Muscle layer of colon (tissue), 2 donors: ENCODE results near the gene RPS5.
"Not testable (repeated sequence)": the region's sequence is repeated elsewhere in the genome, so short reads cannot be mapped to it uniquely, and the experiment has no call there.

Source experiments
- H3K27ac ChIP-seq: one replicate; pipeline ENCODE4 v1.7.0; 2013; ENCODE audit warnings: low read depth, mild to moderate bottlenecking, low read length, moderate library complexity
- H3K27me3 ChIP-seq, 2 donors: one replicate each; pipeline ENCODE4 v1.7.0; 2013; ENCODE audit warnings: low read length in 2 of 2, mild to moderate bottlenecking in 2 of 2; ENCODE audit not compliant: insufficient read depth in 2 of 2, control insufficient read depth in 1 of 2
- H3K36me3 ChIP-seq: one replicate; pipeline ENCODE4 v1.7.0; 2013; ENCODE audit warnings: mild to moderate bottlenecking, low read length; ENCODE audit not compliant: insufficient read depth
- H3K4me1 ChIP-seq: one replicate; pipeline ENCODE4 v1.7.0; 2013; ENCODE audit warnings: mild to moderate bottlenecking, low read length; ENCODE audit not compliant: insufficient read depth
- H3K4me3 ChIP-seq, 2 donors: one replicate each; pipeline ENCODE4 v1.7.0; 2013; ENCODE audit warnings: low read length in 2 of 2, low read depth in 1 of 2, mild to moderate bottlenecking in 1 of 2, moderate library complexity in 1 of 2
- H3K9ac ChIP-seq: one replicate; pipeline ENCODE4 v1.7.0; 2013; ENCODE audit warnings: low read length
- H3K9me3 ChIP-seq: one replicate; pipeline ENCODE4 v1.7.0; 2013; ENCODE audit warnings: mild to moderate bottlenecking, low read length
- donor health status: abdominal sarcoma.
- donor health status: Adenocarcinoma of cecum.

Gene RPS5

DNA sequence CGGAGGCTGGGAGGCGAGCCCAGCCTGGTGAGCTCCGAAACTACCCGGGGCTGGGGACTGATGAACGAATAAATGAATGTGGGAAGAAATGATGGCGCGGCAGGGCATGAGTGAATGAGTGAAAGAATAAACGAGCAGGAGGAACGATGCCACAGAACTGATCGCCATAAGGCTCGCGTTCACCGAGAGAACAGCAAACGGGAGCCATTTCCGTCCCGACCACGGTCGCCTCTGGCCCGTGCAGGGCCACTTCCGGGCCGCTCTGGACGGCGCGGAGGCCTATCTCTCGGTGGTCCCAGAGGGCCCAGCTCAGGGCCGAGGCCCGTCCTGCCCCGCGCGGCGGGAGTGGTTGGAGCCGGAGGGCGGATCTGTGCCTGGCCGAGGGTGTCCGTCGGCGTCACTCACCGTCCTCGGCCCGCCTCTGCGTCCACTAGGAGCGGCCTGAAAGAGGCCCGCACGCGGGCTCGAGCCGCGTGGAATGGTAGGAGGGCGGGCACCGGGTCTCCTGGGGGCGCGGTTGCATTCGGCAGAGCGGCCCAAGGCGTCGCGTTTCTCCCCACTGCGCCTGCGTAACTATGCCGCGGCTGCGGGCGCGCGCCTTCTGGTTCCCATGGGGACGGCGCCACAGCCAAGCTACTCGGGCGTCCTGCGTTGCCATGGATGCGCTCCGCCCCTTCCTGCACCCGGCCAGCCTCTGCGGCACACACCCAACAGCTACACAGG lies 24.6 kb upstream of the RPS5 start, which contains the start of gene ZNF497:
TSS of gene ZNF497 (minus strand) at position 480 of the 723 bp plus-strand sequence. CDS start 5,116 bp downstream, outside the sequence.
- Histone ChIP-seq H3K4me1 (no peaks in the 10 kb centered on the region), H3K9ac (peak within 1 kb of the TSS; percentile 96), H3K27ac (peak within 1 kb of the TSS; percentile 59), H3K4me3 (peak within 1 kb of the TSS; percentile 83 to 99), H3K9me3 (no peaks in the 10 kb centered on the region), H3K27me3 (peaks cover 0 to 18% of the 10 kb centered on the region in 2 donors), H3K36me3 (no peaks in the 10 kb centered on the region)

DNA sequence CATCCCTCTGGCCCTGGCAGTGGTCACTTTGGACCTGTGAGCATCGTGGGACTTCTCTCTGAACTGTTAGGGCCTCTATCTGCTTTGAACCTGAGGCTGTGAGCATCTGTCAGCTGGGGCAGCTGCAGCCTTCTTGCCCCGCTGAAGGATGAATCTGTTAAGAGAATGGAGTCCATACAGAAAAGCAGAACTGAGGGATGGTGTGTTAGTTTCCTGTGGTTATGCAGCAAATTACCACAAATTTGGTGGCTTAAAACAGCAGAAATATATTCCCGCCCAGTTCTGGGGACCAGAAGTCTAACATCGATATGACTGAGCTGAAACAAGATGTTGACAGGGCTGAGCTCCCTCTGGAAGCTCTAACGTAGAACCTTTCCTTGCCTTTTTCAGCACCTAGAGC lies 22.9 kb upstream of the RPS5 start:
- no peak overlapping the region for H3K4me3 ChIP-seq
- H3K27ac ChIP-seq: no peak overlapping the region
- H3K4me1 ChIP-seq: no peaks in the 10 kb centered on the region
- H3K27me3 ChIP-seq: peaks cover 0 to 18% of the 10 kb centered on the region in 2 donors
- no peaks in the 10 kb centered on the region for H3K36me3 ChIP-seq
- H3K9ac ChIP-seq: no peak overlapping the region
- no peaks in the 10 kb centered on the region for H3K9me3 ChIP-seq

DNA sequence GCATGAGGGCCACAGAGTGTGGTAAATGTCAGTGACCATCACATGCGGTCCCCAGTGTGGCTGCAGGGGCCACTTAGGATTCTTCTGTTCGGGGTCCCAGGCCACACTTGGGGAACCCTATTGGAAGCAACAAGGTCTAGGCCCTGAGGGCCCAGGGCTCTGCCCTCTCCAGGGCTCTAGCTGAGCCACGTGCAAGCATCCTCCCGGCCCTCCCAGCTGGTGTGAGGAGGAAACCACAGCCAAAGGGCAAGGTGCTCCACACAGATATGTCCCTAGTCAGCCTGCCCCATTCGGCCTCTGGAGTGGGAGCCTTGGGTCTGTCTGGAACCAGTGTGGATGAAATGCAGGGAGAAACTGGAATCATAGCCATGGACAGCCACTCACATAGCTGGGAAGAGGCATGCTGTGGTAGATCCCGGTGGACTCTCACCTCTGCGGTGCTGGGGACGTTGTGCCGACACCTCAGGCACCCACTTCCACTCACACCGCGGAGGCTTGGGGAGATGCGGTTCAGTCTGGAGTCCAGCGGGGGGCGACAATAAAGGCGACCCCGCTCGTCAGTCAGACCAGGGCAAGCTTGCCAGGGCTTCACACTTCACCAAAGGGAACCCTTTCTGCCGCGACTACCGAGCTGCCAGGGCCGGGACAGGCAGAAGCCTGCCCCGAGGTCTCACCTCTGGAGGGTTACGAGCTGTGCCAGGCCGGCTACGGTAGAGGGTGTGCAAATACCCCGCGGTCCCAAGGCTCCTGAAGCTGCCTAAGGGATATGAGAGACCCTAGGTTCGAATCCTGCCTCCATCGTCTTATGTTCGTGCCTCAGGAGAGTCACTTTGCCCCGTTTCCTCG lies 20.3 kb upstream of the RPS5 start:
- Histone ChIP-seq H3K27ac (no peak overlapping the region), H3K36me3 (no peaks in the 10 kb centered on the region), H3K27me3 (peaks cover 0 to 18% of the 10 kb centered on the region in 2 donors), H3K4me1 (no peaks in the 10 kb centered on the region), H3K9ac (no peak overlapping the region), H3K9me3 (no peaks in the 10 kb centered on the region), H3K4me3 (no peak overlapping the region)

DNA sequence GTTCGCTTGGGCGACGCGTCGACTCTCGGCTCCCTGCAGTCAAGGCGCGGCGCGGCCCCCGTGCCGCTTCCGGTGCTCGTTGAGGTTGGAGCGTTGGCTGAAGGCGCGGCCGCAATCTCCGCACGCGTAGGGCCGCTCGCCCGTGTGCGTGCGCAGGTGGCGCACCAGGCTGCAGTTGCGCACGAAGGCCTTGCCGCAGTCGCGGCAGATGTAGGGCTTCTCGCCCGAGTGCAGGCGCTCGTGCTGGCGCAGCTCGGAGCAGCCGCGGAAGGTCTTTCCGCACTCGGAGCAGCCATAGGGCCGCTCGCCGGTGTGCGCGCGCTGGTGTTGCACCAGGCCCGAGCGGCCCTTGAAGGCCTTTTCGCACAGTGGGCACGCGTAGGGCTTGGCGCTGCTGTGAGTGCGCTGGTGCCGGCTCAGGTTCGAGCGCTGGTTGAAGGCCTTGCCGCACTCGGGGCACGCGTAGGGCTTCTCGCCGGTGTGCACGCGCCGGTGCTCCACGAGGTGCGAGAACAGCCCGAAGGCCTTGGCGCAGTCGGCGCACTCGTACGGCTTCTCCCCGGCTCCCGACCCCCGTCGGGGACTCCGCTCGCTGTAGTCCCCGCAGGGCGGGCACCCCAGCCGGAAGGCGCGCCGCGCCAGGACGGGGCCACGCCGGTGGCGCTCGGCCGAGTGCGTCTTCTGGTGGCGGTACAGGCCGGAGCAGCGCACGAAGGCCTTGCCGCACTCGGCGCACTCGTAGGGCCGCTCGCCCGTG lies 19.2 kb upstream of the RPS5 start:
- Histone ChIP-seq H3K9me3 (no peaks in the 10 kb centered on the region), H3K9ac (no peak overlapping the region), H3K36me3 (no peaks in the 10 kb centered on the region), H3K27ac (no peak overlapping the region), H3K4me3 (no peak overlapping the region), H3K27me3 (peaks cover 0 to 18% of the 10 kb centered on the region in 2 donors), H3K4me1 (no peaks in the 10 kb centered on the region)

DNA sequence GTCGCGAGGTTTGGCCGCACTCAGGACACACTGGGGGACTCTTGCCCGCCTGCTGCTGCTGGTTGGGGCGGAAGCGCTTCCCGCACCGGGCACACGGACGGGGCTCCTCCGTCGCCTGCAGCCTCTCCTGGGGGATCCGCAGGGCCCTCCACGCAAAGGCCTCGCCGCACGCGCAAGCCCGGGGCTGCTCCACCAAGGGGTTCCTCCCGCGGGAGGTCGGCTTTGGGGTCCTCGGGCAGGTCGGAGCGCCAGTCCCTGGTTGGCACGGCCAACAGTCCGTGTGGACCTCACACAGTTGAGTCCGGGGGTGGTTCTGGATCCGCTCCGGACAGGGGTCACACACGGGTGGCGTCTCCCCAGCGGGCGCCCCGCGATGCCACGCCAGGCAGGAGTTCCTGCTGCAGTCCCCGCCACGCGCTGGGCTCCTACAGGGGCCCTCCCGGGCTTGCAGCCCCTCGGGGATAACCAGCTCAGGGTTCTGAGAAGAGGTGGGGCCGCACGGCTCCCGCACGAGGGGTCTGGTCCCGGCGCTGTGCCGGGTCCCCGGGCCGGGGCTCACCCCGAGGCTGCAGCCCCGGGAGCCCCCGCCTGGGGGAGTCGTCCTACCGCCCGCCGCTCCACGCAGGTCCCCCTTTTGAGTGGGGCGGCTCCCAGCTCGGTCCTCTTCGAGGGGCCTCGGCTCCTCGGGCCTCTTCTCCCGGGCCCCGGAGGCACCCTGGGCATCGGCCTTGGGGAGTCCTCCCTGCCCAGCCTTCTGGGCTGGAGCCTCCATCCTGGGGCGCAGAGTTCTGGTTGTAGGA lies 18.3 kb upstream of the RPS5 start:
- H3K4me3 ChIP-seq: no peak overlapping the region
- no peak overlapping the region for H3K9ac ChIP-seq
- H3K27ac ChIP-seq: no peak overlapping the region
- H3K27me3 ChIP-seq: peaks cover 0 to 18% of the 10 kb centered on the region in 2 donors
- no peaks in the 10 kb centered on the region for H3K36me3 ChIP-seq
- no peaks in the 10 kb centered on the region for H3K4me1 ChIP-seq
- no peaks in the 10 kb centered on the region for H3K9me3 ChIP-seq

DNA sequence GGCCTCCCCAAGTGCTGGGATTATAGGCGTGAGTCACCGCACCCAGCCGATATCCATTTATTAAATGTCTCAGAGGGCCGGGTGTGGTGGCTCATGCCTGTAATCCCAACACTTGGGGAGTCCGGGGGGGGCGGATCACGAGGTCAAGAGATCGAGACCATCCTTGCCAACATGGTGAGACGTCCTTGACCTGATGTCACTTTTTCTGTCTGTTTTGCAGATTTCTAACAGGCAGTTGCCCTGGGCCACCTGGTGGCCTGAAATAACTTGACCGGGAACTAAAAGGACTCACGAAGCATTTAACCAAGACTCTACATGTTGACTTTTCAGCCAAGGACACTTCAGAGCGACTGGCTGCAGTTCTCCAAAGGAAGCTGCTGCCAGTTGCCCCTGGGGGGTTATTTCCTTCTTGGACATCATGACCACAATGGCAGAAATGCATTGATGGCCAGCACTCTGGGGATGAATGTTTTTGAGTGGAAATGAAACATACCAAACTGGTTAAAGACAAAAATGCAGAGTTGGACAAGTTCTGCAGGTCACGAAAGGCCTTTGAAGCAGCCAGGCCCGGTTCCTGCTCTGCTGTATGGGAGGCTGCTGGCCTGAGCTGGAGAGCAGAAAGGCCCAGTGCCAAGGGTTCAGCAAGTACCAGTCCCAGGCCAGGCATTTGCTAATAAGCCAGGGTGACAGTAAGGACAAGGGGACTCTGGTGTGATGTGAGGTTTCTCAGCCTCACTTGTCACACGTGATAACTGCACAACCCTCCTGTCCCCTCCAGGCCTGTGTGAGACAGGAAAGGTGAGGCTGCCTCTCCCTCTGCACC lies 14.5 kb upstream of the RPS5 start:
- H3K4me3 ChIP-seq: no peak overlapping the region
- peaks cover 0 to 6% of the 10 kb centered on the region in 2 donors for H3K27me3 ChIP-seq
- no peaks in the 10 kb centered on the region for H3K4me1 ChIP-seq
- no peaks in the 10 kb centered on the region for H3K9me3 ChIP-seq
- H3K36me3 ChIP-seq: no peaks in the 10 kb centered on the region
- no peak overlapping the region for H3K27ac ChIP-seq
- no peak overlapping the region for H3K9ac ChIP-seq

DNA sequence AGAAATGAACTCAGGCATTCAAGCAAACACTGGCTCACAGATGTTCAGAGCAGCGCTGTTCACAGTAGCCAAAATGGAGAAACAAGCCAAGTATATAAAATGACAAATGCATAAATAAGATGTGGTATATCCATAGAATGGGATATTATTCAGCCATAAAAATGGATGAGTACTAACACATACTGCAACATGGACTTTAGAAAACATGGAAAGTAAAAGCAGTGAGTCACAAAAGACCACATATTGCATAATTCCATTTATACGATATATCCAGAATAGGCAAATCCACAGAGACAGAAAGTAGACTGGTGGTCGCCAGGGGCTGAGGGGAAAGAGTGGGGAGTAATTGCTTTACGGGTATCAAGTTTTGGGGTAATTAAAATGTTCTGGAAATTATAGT lies 12.9 kb upstream of the RPS5 start:
- Histone ChIP-seq H3K27me3 (no peaks in the 10 kb centered on the region), H3K27ac (no peak overlapping the region), H3K9ac (no peak overlapping the region), H3K4me3 (no peak overlapping the region), H3K36me3 (no peaks in the 10 kb centered on the region), H3K9me3 (no peaks in the 10 kb centered on the region), H3K4me1 (no peaks in the 10 kb centered on the region)

DNA sequence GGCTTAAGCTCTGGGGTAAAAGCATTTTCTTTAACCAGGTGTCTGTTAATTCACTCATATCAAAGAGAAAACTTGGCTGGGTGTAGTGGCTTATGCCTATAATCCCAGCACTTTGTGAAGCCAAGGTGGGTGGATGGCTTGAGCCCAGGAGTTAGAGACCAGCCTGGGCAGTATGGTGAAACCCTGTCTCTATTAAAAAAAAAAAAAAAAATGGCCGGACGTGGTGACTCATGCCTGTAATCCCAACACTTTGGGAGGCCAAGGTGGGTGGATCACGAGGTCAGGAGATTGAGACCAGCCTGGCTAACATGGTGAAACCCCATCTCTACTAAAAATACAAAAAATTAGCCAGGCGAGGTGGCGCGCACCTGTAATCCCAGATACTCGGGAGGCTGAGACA lies 10.3 kb upstream of the RPS5 start:
- peaks cover 11% of the 10 kb centered on the region for H3K4me1 ChIP-seq
- H3K9ac ChIP-seq, H3K27ac ChIP-seq, H3K4me3 ChIP-seq, H3K27me3 ChIP-seq, H3K9me3 ChIP-seq, H3K36me3 ChIP-seq: not testable (repeated sequence)

DNA sequence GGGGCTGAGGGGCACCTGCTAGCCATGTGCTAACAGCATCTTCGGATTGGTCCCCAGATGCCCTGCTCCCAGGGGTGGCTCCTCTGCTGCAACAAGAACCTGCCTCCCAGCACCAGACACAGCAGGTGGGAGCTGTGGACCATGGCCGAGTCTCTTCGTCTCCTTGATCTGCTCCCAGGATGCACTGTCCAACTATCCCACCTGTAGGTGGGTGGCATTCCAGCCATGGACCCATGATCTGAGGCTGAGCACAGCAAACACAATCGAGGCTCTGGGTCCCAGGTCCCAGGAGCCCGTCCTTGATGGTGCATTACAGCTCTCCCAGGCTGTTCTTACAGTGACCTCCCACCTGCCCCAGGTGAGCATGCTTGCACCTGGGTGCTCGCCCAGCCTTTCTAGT lies 7.8 kb upstream of the RPS5 start:
- no peaks in the 10 kb centered on the region for H3K9me3 ChIP-seq
- no peak overlapping the region for H3K4me3 ChIP-seq
- H3K27me3 ChIP-seq: no peaks in the 10 kb centered on the region
- peaks cover 16% of the 10 kb centered on the region for H3K4me1 ChIP-seq
- no peaks in the 10 kb centered on the region for H3K36me3 ChIP-seq
- H3K9ac ChIP-seq: no peak overlapping the region
- H3K27ac ChIP-seq: no peak overlapping the region

DNA sequence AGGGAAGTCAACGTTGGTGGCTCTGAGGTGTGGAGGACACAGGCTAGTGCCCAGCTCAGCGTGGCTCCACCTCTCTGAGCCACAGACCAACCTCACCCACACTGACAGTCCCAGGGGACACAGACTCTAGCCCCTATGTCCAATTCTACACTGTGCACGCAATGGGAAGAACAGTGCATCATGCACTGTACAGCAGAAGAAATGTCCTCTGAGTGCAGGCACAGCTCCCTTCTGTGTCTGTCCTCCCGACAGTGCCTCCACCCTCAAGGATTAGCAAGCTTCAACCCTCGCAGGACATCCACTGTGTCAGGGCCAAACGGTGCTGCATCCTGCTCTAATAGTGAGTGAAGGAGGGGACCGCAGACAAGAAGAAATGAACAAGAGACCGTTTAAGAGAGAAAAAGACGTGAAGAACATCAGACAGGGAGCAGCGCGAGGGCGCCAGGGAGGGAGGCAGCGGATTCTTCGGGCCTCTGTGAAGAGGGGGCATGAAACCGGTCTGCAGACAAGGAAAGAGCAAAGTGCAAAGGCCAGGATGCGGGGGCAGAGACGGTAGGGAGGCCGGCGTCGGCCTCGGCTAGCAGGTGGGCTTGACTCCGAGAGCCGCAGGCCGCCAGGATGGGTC lies 6.9 kb upstream of the RPS5 start:
- Histone ChIP-seq H3K36me3 (no peaks in the 10 kb centered on the region), H3K27ac (peak overlapping the region; percentile 95), H3K4me1 (peaks cover 16% of the 10 kb centered on the region), H3K9me3 (no peaks in the 10 kb centered on the region), H3K27me3 (no peaks in the 10 kb centered on the region), H3K9ac (peak overlapping the region; percentile 23), H3K4me3 (peak overlapping the region; percentile 85 to 91)
